ENCODE results near the gene TMEM126B. TPM values are rescaled to one million over a fixed set of nuclear protein-coding genes. Genes with fewer than 3 reads are reported as not detected.

TMEM126B gene
- total and polyA plus RNA-seq, 10 of the 15 experiments (the other 5 are each of a cell fraction or from before 2014, with no cell fraction given) = 36.9 to 117 (median 70.3) TPM

DNA sequence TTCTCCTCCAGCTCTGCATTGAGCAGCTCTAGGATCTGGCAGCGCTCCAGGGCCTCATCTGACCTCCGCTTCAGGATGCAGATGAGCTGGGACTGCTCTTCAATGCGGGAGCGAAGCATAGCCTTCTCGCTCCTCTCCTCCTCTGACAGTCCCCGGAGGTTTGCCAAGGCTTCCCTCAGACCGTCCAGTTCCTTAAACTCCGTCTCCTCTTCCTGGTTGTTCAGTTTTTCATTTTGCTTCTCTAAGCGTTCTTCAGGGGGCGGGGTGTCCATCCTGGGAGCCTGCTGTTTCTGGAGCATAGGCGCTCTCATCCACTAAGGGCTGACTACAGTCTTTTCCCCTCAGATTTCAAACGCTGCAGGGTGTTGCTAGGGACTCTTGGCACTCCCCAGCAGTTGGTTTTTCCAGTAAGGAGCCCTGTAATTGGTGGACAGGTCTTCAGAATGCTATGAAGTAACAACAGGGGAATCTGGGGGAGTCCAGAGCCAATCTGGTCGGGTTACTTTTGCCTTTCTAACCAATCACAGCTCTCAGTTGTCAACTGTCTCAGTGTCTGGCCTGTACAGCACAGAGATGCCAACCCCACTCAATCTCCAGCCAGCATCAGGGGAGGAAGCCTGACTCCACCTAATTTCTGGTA, 57.5 kb downstream of the TMEM126B start, which contains the start of gene CCDC89:
TSS of gene CCDC89 (minus strand) at position 376 of the 640 bp plus-strand sequence. CDS start at position 311, 65 bp downstream.
- intact Hi-C loops (cut with micrococcal nuclease; ENCODE audit: unreplicated experiment) = no loop called here
- POLR2A ChIA-PET = interaction anchor here (1.5 kb wide), 1 partner anchor 11 kb away, joined by 5 read pairs; no protein-coding TSS in a partner anchor
- Histone ChIP-seq H3K79me2 (ENCODE audit: control insufficient read depth, insufficient read depth, low read length) (no peaks in the 10 kb centered on the region), H4K20me1 (ENCODE audit: control insufficient read depth, insufficient read depth) (no peaks in the 10 kb centered on the region), H3K4me2 (ENCODE audit: control insufficient read depth, insufficient read depth) (no peak within 1 kb of the TSS), H3K4me1 (ENCODE audit: control insufficient read depth, insufficient read depth, low read length) (peaks cover 5% of the 10 kb centered on the region; the same call in 1 of the 2 replicates), H3K27me3 (replicated peaks in 1 of 2; ENCODE audit: control insufficient read depth in 2 of 2, insufficient read depth in 2 of 2, low read length in 1 of 2) (no peaks in the 10 kb centered on the region; a peak in 1 of 4 replicates), H3K9me3 (replicated peaks; ENCODE audit: control insufficient read depth, insufficient read depth, low read length) (no peaks in the 10 kb centered on the region; the same call in 2 of the 3 replicates), H2AFZ (ENCODE audit: control insufficient read depth, low read depth, low read length) (no peak within 1 kb of the TSS; the same call in 1 of the 2 replicates), H3K27ac (ENCODE audit: control insufficient read depth, insufficient read depth) (no peak within 1 kb of the TSS), H3K9ac (ENCODE audit: control insufficient read depth, insufficient read depth, low read length) (no peak within 1 kb of the TSS), H3K4me3 (no peak within 1 kb of the TSS), H3K36me3 (ENCODE audit: control insufficient read depth in 2 of 2, insufficient read depth in 2 of 2, low read length in 1 of 2) (no peaks in the 10 kb centered on the region)
- SMC1A ChIA-PET (ENCODE audit: uncharacterized antibody, unreplicated experiment) = interaction anchor here (0.9 to 1.2 kb wide), 4 partner anchors 10 to 157 kb away, joined by 3 to 5 read pairs (median 3); no protein-coding TSS in a partner anchor
- BruUV-seq (replicated peaks) = no TSS peak
- ATAC-seq = peak; percentile 48
- WGBS (ENCODE audit: insufficient coverage, insufficient replicate concordance, low lambda C conversion rate, missing lambda C conversion rate) = 56% methylated on average over 13 of the region's 13 CpGs
- RAD21 ChIA-PET (ENCODE audit: unreplicated experiment) = no interaction called here
- CTCF ChIA-PET = interaction anchor here (0.9 to 4.7 kb wide), 3 partner anchors 11 to 23 kb away, joined by 3 to 27 read pairs (median 4); no protein-coding TSS in a partner anchor
- in situ Hi-C loops (cut with MboI) = no loop called here
- TF ChIP-seq NFYB (IDR thresholded peaks at IDR 0.05; ENCODE audit: insufficient read depth, low read depth, low read length) (0 out of 2 replicates have a peak, but pooled peaks have one; percentile 20), TCF3 (IDR thresholded peaks at IDR 0.05; ENCODE audit: borderline replicate concordance, insufficient read depth, low read depth, low read length) (no peak)
- FAIRE-seq = no peak
- DNase-seq (ENCODE audit: low read depth, low spot score) = no peak

Other genes with a start within 250 kb of the TMEM126B start
- 0.51 and 0.54 TPM in 2 replicates for gene DLG2, start 1.2 kb upstream of the TMEM126B start, total RNA-seq (2014; rRNA removed)
- 0.88 and 0.98 TPM in 2 replicates for gene DLG2, start 1.2 kb upstream of the TMEM126B start, total RNA-seq (2014; rRNA removed; fragmentation: Illumina TruSeq; extraction: Trizol)
- gene DLG2, start 1.2 kb upstream of the TMEM126B start, total RNA-seq (2021) = 0.38 and 1.0 TPM in 2 replicates
- gene DLG2, start 1.2 kb upstream of the TMEM126B start, polyA plus RNA-seq (2011; rRNA removed) = 0.98 and 1.6 TPM in 2 replicates
- gene DLG2, start 1.2 kb upstream of the TMEM126B start, polyA plus RNA-seq (2014; fragmentation: Illumina TruSeq; extraction: Trizol) = 0.37 and 0.49 TPM in 2 replicates
- gene DLG2, start 1.2 kb upstream of the TMEM126B start, polyA plus RNA-seq (2014; fragmentation: Nextera tagmentation; extraction: Ambion mirVana) = under 1 TPM; 0.09 to 0.29 TPM
- gene DLG2, start 1.2 kb upstream of the TMEM126B start, polyA plus RNA-seq (2014; rRNA removed) = 0.23 and 0.33 TPM in 2 replicates
- under 1 TPM; 0.09 to 0.21 TPM for gene DLG2, start 1.2 kb upstream of the TMEM126B start, polyA plus RNA-seq (2016; fragmentation: Nextera tagmentation; extraction: Ambion mirVana)
- 38.6 and 49.6 TPM in 2 replicates for gene TMEM126A, start 19.4 kb downstream of the TMEM126B start, total RNA-seq (2014; rRNA removed)
- 56.7 and 57.9 TPM in 2 replicates for gene TMEM126A, start 19.4 kb downstream of the TMEM126B start, total RNA-seq (2014; rRNA removed; fragmentation: Illumina TruSeq; extraction: Trizol)
- 40.3 and 41.5 TPM in 2 replicates for gene TMEM126A, start 19.4 kb downstream of the TMEM126B start, total RNA-seq (2021)
- gene TMEM126A, start 19.4 kb downstream of the TMEM126B start, polyA plus RNA-seq (2011; rRNA removed) = 85.0 and 104 TPM in 2 replicates
- 58.4 and 59.8 TPM in 2 replicates for gene TMEM126A, start 19.4 kb downstream of the TMEM126B start, polyA plus RNA-seq (2014; fragmentation: Illumina TruSeq; extraction: Trizol)
- 100 to 1,000 TPM; 184 to 208 TPM for gene TMEM126A, start 19.4 kb downstream of the TMEM126B start, polyA plus RNA-seq (2014; fragmentation: Nextera tagmentation; extraction: Ambion mirVana)
- gene TMEM126A, start 19.4 kb downstream of the TMEM126B start, polyA plus RNA-seq (2014; rRNA removed) = 41.0 and 53.3 TPM in 2 replicates
- 100 to 1,000 TPM in 1 of 2 experiments, 10 to 100 TPM in 1; 92.2 to 103 TPM for gene TMEM126A, start 19.4 kb downstream of the TMEM126B start, polyA plus RNA-seq (2016; fragmentation: Nextera tagmentation; extraction: Ambion mirVana)
- 46.5 and 49.2 TPM in 2 replicates for gene CREBZF, start 36.5 kb downstream of the TMEM126B start, total RNA-seq (2014; rRNA removed)
- 33.0 TPM in 2 replicates for gene CREBZF, start 36.5 kb downstream of the TMEM126B start, total RNA-seq (2014; rRNA removed; fragmentation: Illumina TruSeq; extraction: Trizol)
- gene CREBZF, start 36.5 kb downstream of the TMEM126B start, total RNA-seq (2021) = 39.0 and 40.8 TPM in 2 replicates
- 46.9 and 69.7 TPM in 2 replicates for gene CREBZF, start 36.5 kb downstream of the TMEM126B start, polyA plus RNA-seq (2011; rRNA removed)
- gene CREBZF, start 36.5 kb downstream of the TMEM126B start, polyA plus RNA-seq (2014; fragmentation: Illumina TruSeq; extraction: Trizol) = 35.1 and 38.3 TPM in 2 replicates
- 10 to 100 TPM; 11.1 TPM for gene CREBZF, start 36.5 kb downstream of the TMEM126B start, polyA plus RNA-seq (2014; fragmentation: Nextera tagmentation; extraction: Ambion mirVana)
- gene CREBZF, start 36.5 kb downstream of the TMEM126B start, polyA plus RNA-seq (2014; rRNA removed) = 45.9 and 51.2 TPM in 2 replicates
- gene CREBZF, start 36.5 kb downstream of the TMEM126B start, polyA plus RNA-seq (2016; fragmentation: Nextera tagmentation; extraction: Ambion mirVana) = 10 to 100 TPM; 25.9 to 27.6 TPM
- gene CCDC89, start 57.6 kb downstream of the TMEM126B start, total RNA-seq (2014; rRNA removed) = not detected in 2 replicates
- not detected in 2 replicates for gene CCDC89, start 57.6 kb downstream of the TMEM126B start, total RNA-seq (2014; rRNA removed; fragmentation: Illumina TruSeq; extraction: Trizol)
- not detected in 2 replicates for gene CCDC89, start 57.6 kb downstream of the TMEM126B start, total RNA-seq (2021)
- 0.07 TPM in 1 of 2 replicates, not detected in the other for gene CCDC89, start 57.6 kb downstream of the TMEM126B start, polyA plus RNA-seq (2011; rRNA removed)
- not detected in 2 replicates for gene CCDC89, start 57.6 kb downstream of the TMEM126B start, polyA plus RNA-seq (2014; fragmentation: Illumina TruSeq; extraction: Trizol)
- under 1 TPM in 1 of 2 experiments, not detected in 1; 0.11 TPM for gene CCDC89, start 57.6 kb downstream of the TMEM126B start, polyA plus RNA-seq (2014; fragmentation: Nextera tagmentation; extraction: Ambion mirVana)
- not detected in 2 replicates for gene CCDC89, start 57.6 kb downstream of the TMEM126B start, polyA plus RNA-seq (2014; rRNA removed)
- under 1 TPM in 1 of 2 experiments, not detected in 1; 0.15 TPM for gene CCDC89, start 57.6 kb downstream of the TMEM126B start, polyA plus RNA-seq (2016; fragmentation: Nextera tagmentation; extraction: Ambion mirVana)
- 0.11 and 0.56 TPM in 2 replicates for gene SYTL2, start 182.5 kb downstream of the TMEM126B start, total RNA-seq (2014; rRNA removed)
- 0.18 and 0.45 TPM in 2 replicates for gene SYTL2, start 182.5 kb downstream of the TMEM126B start, total RNA-seq (2014; rRNA removed; fragmentation: Illumina TruSeq; extraction: Trizol)
- gene SYTL2, start 182.5 kb downstream of the TMEM126B start, total RNA-seq (2021) = 0.31 and 0.40 TPM in 2 replicates
- 1.4 and 3.0 TPM in 2 replicates for gene SYTL2, start 182.5 kb downstream of the TMEM126B start, polyA plus RNA-seq (2011; rRNA removed)
- 0.13 and 0.78 TPM in 2 replicates for gene SYTL2, start 182.5 kb downstream of the TMEM126B start, polyA plus RNA-seq (2014; fragmentation: Illumina TruSeq; extraction: Trizol)
- gene SYTL2, start 182.5 kb downstream of the TMEM126B start, polyA plus RNA-seq (2014; fragmentation: Nextera tagmentation; extraction: Ambion mirVana) = under 1 TPM in 1 of 2 experiments, not detected in 1; 0.02 TPM
- gene SYTL2, start 182.5 kb downstream of the TMEM126B start, polyA plus RNA-seq (2014; rRNA removed) = 0.23 and 0.32 TPM in 2 replicates
- gene SYTL2, start 182.5 kb downstream of the TMEM126B start, polyA plus RNA-seq (2016; fragmentation: Nextera tagmentation; extraction: Ambion mirVana) = under 1 TPM in 1 of 2 experiments, not detected in 1; 0.28 TPM
- gene CCDC83, start 226.8 kb downstream of the TMEM126B start, total RNA-seq (2014; rRNA removed) = not detected in 2 replicates
- gene CCDC83, start 226.8 kb downstream of the TMEM126B start, total RNA-seq (2014; rRNA removed; fragmentation: Illumina TruSeq; extraction: Trizol) = not detected in 2 replicates
- not detected in 2 replicates for gene CCDC83, start 226.8 kb downstream of the TMEM126B start, total RNA-seq (2021)
- gene CCDC83, start 226.8 kb downstream of the TMEM126B start, polyA plus RNA-seq (2011; rRNA removed) = not detected in 2 replicates
- not detected in 2 replicates for gene CCDC83, start 226.8 kb downstream of the TMEM126B start, polyA plus RNA-seq (2014; fragmentation: Illumina TruSeq; extraction: Trizol)
- not detected for gene CCDC83, start 226.8 kb downstream of the TMEM126B start, polyA plus RNA-seq (2014; fragmentation: Nextera tagmentation; extraction: Ambion mirVana)
- not detected in 2 replicates for gene CCDC83, start 226.8 kb downstream of the TMEM126B start, polyA plus RNA-seq (2014; rRNA removed)
- not detected for gene CCDC83, start 226.8 kb downstream of the TMEM126B start, polyA plus RNA-seq (2016; fragmentation: Nextera tagmentation; extraction: Ambion mirVana)

Measured in GM12878 (cell line).